Inflammatory macrophage treated with lipopolysaccharide for 4 hours (primary cell): ENCODE results near the gene THSD7B.
"Not testable (repeated sequence)": the region's sequence is repeated elsewhere in the genome, so short reads cannot be mapped to it uniquely, and the experiment has no call there.

ENCODE experiments used
- DNase-seq: peaks from one replicate; pipeline ENCODE4 v3.0.0-alpha.2; 2020

The THSD7B gene

DNA sequence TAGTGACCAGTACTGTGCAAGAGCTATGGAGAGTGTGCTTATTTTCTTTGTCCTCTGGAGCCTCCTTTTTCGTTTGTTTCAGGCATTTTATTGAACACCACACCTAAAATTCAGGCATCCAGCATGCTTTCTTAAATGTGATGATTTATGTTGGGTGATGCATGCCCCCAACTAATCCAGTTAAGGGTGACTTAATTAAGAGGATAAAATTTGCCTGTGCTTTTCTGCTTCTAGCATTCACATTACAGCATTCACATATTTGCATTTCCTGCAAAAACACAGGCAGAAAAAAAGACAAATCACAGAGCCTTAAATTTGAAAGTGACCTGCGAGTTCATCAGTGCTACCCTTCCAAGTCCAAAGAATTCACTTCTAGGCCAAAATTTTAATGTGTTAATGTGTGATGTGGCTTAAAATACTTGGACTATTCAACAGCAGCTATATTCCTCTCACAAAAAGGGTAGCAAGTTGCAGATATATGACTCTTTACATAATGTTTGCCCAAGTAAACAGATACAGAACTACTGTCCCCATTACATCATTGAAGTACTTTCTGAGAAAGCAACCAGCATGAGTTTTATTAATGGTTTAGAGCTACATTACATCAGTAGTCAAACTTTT lies 286.5 kb downstream of the THSD7B start:
- DNase-seq: no peak

- DNase-seq: no peak
Observed at GRCh38 chr2:137056704-137057103, 291.4 kb downstream of the THSD7B start.

DNA sequence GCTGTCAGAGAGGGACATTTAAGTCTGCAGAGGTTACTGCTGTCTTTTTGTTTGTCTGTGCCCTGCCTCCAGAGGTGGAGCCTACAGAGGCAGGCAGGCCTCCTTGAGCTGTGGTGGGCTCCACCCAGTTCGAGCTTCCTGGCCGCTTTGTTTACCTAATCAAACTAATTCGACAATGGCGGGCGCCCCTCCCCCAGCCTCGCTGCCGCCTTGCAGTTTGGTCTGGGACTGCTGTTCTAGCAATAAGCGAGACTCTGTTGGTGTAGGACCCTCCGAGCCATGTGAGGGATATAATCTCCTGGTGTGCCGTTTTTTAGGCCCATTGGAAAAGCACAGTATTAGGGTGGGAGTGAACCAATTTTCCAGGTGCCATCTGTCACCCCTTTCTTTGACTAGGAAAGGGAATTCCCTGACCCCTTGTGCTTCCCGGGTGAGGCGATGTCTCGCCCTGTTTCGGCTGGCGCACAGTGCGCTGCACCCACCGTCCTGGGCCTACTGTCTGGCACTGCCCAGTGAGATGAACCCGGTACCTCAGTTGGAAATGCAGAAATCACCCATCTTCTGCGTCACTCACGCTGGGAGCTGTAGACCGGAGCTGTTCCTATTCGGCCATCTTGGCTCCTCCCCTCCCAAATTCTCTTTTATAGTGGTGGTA lies 310.9 kb downstream of the THSD7B start:
- DNase-seq: not testable (repeated sequence)

DNA sequence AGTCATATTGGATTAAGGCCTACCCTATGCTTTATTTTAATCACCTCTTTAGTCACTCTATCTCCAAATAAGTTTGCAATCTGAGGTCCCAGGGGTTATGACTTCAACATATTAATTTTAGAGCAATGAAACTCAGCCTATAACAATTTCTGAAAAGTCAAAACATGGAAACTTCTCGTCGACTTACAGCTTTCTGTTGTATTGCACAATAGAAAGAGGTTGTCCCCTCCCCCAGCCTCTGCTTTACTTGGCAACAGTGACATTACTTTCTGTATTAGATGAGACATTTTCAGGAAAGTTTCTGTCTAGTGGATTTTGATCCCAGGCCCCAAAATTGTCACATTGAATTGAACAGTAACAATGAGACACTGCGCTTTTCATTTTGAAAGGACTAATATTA lies 326.4 kb downstream of the THSD7B start:
- no peak for DNase-seq

GRCh38 chr2:137093116-137093515 lies 327.8 kb downstream of the THSD7B start:
- no peak for DNase-seq

DNA sequence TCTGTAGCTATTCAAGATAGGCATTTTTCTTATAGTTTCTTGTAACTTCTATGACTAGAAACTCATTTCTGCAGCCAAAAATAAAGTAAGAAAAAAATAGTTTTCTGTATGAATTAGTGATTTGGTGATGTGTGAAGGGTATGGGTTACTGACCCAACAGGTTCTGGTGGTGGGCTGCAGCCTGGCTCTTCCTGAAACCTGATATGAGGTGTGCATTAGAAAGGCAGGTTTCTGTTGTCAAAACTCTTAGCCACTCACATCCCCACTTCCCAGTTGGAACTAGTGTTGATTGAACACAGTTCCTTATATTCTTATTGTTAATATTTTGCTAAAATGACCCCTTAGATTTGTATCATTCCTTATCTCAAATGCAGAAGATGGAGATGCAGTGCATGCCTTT lies 330.8 kb downstream of the THSD7B start:
- DNase-seq: no peak

GRCh38 chr2:137096693-137097092 lies 331.3 kb downstream of the THSD7B start:
- no peak for DNase-seq

GRCh38 chr2:137101814-137102213 lies 336.5 kb downstream of the THSD7B start:
- DNase-seq: not testable (repeated sequence)

- no peak for DNase-seq
Observed at GRCh38 chr2:137107904-137108303, 342.6 kb downstream of the THSD7B start.

DNA sequence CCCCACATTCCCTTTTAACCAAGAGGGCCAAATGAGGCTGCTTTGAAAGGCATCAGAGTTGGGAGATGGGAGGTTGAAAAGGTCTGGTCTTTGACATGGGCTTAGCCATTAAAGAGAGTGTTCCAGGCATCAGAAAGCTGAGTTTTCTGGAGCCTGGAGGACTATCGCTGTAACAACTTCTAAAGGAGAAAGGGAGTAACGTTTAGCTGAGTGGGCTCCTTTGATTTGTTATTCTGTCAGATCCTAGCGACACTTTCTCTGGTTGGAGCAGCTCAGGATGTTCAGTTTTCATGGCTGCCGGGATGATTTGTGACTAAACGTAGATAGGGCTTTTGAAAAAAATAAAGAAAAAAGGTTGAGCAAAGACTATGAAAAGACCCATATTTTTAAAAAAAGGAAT lies 346.6 kb downstream of the THSD7B start:
- DNase-seq: no peak

GRCh38 chr2:137115081-137115794 lies 349.9 kb downstream of the THSD7B start:
- DNase-seq: no peak

- DNase-seq: no peak
Observed at GRCh38 chr2:137115795-137116089, 350.4 kb downstream of the THSD7B start.

DNA sequence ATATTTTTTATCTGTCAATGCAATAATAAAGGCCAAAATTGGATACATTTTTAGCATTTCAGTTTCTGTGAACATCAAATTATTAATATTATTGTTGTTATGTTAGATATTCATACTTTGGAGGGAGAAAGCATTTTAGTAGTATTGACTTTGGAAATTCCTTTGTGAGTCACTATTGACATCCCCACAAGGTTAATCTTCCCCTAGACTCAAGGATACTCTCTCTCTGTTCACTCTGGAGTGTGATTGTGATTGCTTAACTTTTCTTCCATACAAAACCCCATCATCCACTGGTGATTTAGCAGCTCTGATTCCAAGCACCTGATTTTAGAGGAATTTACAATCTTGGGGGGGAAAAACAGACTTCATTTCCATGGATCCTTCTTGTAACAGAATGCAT lies 352.0 kb downstream of the THSD7B start:
- no peak for DNase-seq

DNA sequence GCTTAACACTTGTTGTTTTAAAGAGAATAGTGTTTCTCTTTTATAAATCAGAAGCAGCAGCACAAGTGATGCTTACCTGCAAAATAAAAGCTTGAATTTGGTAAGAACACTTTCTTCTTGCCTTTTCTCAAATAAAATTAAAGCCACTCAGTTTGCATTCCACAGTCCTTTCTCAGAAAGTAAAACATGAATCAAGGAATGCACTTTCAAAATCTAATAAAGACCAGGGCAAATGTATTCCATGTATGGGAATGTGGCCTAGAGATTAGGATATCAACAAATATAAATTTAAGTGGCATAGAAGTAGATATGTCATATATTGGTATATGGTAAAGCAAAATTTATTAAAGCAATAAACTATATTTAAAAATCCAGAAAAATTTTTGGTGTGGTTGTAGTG lies 352.8 kb downstream of the THSD7B start:
- DNase-seq: no peak

GRCh38 chr2:137123226-137123625 lies 357.9 kb downstream of the THSD7B start:
- no peak for DNase-seq

- no peak for DNase-seq
Observed at GRCh38 chr2:137133225-137133624, 367.9 kb downstream of the THSD7B start.

- no peak for DNase-seq
Observed at GRCh38 chr2:137138263-137138662, 372.9 kb downstream of the THSD7B start.

DNA sequence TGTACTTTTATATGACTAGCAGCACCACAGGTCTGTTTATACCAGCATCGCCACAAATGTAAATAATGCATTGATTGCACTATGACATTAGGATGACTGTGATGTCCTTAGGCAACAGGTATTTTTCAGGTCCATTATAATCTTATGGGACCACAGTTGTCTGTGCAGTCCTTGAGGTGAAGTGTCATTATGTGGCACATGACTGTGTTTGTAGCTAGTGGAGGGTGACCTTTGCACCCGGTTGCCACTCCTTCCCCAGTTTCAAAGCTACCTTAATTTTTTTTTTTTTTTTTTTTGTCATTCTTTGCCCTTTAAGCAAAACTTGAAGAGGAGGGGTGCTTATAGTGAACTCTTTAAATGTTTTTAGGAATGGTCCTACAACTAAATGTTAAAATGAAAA lies 386.4 kb downstream of the THSD7B start:
- DNase-seq: no peak

DNA sequence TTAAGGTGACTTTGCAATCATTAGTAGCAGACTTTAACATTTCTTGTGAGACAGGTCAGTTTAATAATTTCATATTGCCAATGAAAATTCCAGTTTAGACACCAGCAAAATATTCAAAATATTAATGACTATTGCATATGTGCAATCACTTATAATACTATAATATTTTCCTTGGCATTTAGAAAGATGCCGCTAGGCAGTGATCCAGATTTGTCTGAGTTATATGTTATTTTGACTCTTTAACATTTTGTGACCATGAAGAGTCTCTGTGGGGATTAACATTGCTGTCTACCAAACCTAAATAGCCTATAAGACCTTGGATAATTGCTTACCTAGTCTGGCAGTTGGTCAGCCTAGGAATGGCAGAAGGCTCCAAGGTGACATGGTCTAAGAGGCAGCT lies 389.6 kb downstream of the THSD7B start:
- DNase-seq: no peak

- no peak for DNase-seq
Observed at GRCh38 chr2:137155356-137156104, 390.2 kb downstream of the THSD7B start.

GRCh38 chr2:137156221-137156844 lies 391.0 kb downstream of the THSD7B start:
- DNase-seq: no peak

DNA sequence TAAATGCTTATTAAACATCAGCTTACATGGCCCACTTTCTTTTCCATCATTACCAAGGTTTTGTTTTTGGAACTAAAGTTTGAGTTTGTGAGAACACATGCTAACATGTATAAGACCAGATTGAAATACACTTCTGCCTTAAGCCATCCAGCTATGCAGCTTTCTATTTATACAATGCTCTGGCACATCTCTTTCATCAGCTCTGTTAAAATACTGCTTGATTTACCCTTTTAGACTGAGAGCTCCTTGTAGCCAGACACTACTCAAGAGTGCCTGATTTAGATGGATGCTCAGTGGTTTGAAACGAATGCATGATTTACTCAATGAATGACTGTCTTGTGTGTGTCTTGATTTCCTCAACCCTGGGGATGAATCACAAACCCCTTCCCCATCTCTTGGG lies 392.5 kb downstream of the THSD7B start:
- no peak for DNase-seq

DNA sequence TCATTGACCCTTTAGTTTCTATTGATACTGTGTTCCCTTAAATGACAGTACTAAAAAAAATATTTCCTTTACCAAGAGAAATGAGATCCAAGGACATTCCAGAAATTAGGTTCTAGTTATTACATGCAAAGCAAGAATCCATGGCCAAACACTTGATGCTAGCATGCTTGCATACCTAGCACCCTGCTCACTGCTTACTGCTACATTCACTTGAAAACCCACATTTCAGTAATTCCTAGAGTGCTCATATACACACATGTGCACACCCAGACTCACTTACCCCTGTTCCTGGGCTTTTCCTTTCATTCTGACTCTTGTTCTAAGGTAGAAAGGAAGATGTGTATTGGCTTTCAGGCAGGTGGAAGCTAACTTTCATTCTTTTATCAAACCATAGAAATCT lies 395.9 kb downstream of the THSD7B start:
- DNase-seq: no peak
